DOHH2 (cell line): Measurements from ENCODE around the gene TM6SF1.

Experiments used
- H3F3A ChIP-seq: fragments of 200-600 bp; sonication (generic), shearing (Covaris generic); 2 replicates; pipeline ENCODE4 v1.6.0; 2016; ENCODE audit warnings: antibody characterized with exemption, mild to moderate bottlenecking; ENCODE audit not compliant: control insufficient read depth, insufficient read depth
- H3K27ac ChIP-seq: fragments of 200-600 bp; sonication (generic); 2 replicates; pipeline ENCODE4 v1.5.1; 2014; ENCODE audit warnings: low read depth, mild to moderate bottlenecking, low read length, moderate library complexity
- H3K27me3 ChIP-seq: fragments of 200-600 bp; sonication (generic); 2 replicates; pipeline ENCODE4 v1.6.1; 2014; ENCODE audit warnings: mild to moderate bottlenecking, low read length, mixed read lengths; ENCODE audit not compliant: control insufficient read depth
- H3K36me3 ChIP-seq: fragments of 200-600 bp; sonication (generic); 2 replicates; pipeline ENCODE4 v1.6.1; 2014; ENCODE audit warnings: mild to moderate bottlenecking, low read length, moderate library complexity, mixed read lengths; ENCODE audit not compliant: control insufficient read depth
- H3K4me1 ChIP-seq: fragments of 200-600 bp; sonication (generic); 2 replicates; pipeline ENCODE4 v1.6.1; 2014; ENCODE audit warnings: mild to moderate bottlenecking, low read length, mixed read lengths; ENCODE audit not compliant: control insufficient read depth
- H3K4me2 ChIP-seq: fragments of 200-600 bp; sonication (generic); 2 replicates; pipeline ENCODE4 v1.6.0; 2014; ENCODE audit warnings: mild to moderate bottlenecking, low read length, moderate library complexity
- H3K4me3 ChIP-seq: fragments of 200-600 bp; sonication (generic); 2 replicates; pipeline ENCODE4 v1.5.1; 2014; ENCODE audit warnings: mild to moderate bottlenecking, low read length, mixed read lengths
- H3K79me2 ChIP-seq: fragments of 200-600 bp; sonication (generic); 2 replicates; pipeline ENCODE4 v1.6.1; 2014; ENCODE audit warnings: mild to moderate bottlenecking, low read length, mixed read lengths; ENCODE audit not compliant: control insufficient read depth
- H3K9me2 ChIP-seq: fragments of 200-600 bp; sonication (generic); replicated peaks from 2 replicates; pipeline ENCODE4 v1.6.1; 2014; ENCODE audit warnings: mild to moderate bottlenecking, low read length, mixed read lengths; ENCODE audit not compliant: control insufficient read depth
- H3K9me3 ChIP-seq: fragments of 200-600 bp; sonication (generic); 2 replicates; pipeline ENCODE4 v1.6.1; 2014; ENCODE audit warnings: antibody characterized with exemption, low read length, mixed read lengths; ENCODE audit not compliant: control insufficient read depth, insufficient read depth
- H4K20me1 ChIP-seq: fragments of 200-600 bp; sonication (generic); 2 replicates; pipeline ENCODE4 v1.6.0; 2014; ENCODE audit warnings: low read depth, mild to moderate bottlenecking, antibody characterized with exemption, low read length, moderate library complexity; ENCODE audit not compliant: control insufficient read depth, insufficient read depth
- EZH2phosphoT487 ChIP-seq: fragments of 200-600 bp; sonication (generic); IDR thresholded peaks from 2 replicates; pipeline ENCODE4 v1.6.1; 2017; ENCODE audit warnings: borderline replicate concordance, mild to moderate bottlenecking, antibody characterized with exemption, low read length, moderate library complexity, mixed read lengths
- TF ChIP-seq, protein P1 (sequence below): fragments of 200-600 bp; sonication (generic); IDR thresholded peaks from one replicate; pipeline ENCODE4 v1.5.1; 2014; ENCODE audit warnings: antibody characterized with exemption, mild to moderate bottlenecking, low read depth, low read length; ENCODE audit not compliant: poor library complexity, severe bottlenecking

TM6SF1 gene

DNA sequence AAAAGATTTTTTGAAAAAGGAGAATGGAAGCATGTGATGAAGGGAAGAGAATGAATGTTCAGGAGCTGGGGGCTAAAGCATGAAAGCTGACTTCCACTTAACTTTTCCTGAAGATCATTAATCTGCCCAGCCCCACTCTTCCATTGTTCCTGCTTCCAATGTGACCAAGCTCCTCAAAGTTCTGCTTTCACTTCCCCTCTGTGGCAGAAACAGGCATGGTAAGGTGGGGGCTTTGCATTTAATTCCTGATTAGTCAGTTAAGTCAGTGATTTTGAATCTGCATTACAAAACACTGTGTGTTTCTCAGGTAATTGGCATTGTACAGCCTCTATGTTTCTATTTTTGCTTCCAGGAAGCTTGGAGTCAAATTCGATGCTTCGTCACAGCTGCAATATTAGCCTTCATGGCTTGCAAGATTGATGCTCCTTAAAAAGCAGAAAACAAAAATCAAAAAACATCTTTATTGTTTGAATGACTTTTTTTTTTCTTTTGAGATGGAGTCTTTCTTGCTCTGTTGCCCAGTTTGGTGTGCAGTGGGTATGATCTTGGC is 7.3 kb upstream of the TM6SF1 start:
- Histone ChIP-seq H4K20me1 (no peaks in the 10 kb centered on the region), H3F3A (no peaks in the 10 kb centered on the region), H3K79me2 (no peaks in the 10 kb centered on the region), H3K27ac (no peak overlapping the region), H3K9me2 (no peaks in the 10 kb centered on the region), H3K4me2 (no peak overlapping the region), H3K9me3 (no peaks in the 10 kb centered on the region), H3K27me3 (peaks cover 6% of the 10 kb centered on the region; the same call in 1 of the 2 replicates), H3K4me3 (no peak overlapping the region), H3K4me1 (no peaks in the 10 kb centered on the region), H3K36me3 (no peaks in the 10 kb centered on the region)
- TF ChIP-seq, protein P1, sequence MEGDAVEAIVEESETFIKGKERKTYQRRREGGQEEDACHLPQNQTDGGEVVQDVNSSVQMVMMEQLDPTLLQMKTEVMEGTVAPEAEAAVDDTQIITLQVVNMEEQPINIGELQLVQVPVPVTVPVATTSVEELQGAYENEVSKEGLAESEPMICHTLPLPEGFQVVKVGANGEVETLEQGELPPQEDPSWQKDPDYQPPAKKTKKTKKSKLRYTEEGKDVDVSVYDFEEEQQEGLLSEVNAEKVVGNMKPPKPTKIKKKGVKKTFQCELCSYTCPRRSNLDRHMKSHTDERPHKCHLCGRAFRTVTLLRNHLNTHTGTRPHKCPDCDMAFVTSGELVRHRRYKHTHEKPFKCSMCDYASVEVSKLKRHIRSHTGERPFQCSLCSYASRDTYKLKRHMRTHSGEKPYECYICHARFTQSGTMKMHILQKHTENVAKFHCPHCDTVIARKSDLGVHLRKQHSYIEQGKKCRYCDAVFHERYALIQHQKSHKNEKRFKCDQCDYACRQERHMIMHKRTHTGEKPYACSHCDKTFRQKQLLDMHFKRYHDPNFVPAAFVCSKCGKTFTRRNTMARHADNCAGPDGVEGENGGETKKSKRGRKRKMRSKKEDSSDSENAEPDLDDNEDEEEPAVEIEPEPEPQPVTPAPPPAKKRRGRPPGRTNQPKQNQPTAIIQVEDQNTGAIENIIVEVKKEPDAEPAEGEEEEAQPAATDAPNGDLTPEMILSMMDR, result no peak
- no peak for TF ChIP-seq EZH2phosphoT487

DNA sequence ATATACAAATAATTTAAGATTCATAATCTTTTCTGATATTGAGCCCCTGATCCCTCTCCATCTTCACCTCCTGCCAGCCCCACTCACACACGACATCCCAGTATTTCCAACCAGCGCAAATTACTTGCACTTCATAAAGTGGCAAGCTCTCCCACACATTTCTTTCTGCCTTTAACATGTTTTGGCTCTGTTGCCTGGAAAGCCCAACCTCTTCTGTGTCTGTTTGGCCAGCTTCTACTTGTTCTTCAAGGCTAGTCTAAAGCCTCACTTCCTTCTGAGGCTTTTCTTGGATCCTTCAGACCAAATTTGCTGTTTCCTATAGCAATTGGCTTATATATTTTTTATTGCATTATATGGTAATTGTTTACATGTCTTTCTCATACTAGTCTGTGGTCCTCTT is 5.1 kb upstream of the TM6SF1 start:
- Histone ChIP-seq H3K36me3 (no peaks in the 10 kb centered on the region), H3K4me2 (no peak overlapping the region), H3K9me2 (no peaks in the 10 kb centered on the region), H3K27me3 (peaks cover 8% of the 10 kb centered on the region; the same call in 1 of the 2 replicates), H3K27ac (no peak overlapping the region), H3K79me2 (no peaks in the 10 kb centered on the region), H3K4me3 (no peak overlapping the region), H3F3A (no peaks in the 10 kb centered on the region), H4K20me1 (no peaks in the 10 kb centered on the region), H3K4me1 (no peaks in the 10 kb centered on the region), H3K9me3 (no peaks in the 10 kb centered on the region)
- TF ChIP-seq EZH2phosphoT487, result no peak
- TF ChIP-seq, protein P1, result no peak

DNA sequence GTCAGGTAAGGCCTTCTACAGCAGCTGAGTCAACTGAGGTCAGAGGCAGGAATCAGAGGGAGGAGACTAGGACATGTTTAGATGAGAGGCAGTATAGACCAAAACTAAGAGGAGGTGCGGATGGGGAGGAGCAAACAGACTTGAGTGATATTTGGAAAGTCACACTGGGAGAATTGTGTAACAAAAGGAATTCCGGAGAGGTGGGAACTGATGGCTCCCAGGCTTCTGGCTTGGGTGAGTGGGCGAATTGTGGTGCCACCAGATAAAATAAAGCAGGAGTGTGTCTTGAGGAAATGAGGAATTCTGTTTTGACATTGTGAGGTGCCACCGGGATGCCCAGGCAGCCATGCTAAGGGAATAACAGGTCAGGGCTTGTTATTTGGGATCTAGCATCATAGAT is 3.3 kb upstream of the TM6SF1 start:
- no peak for TF ChIP-seq EZH2phosphoT487
- TF ChIP-seq, protein P1, result no peak
- H3K4me2 ChIP-seq, result no peak overlapping the region
- peaks cover 14% of the 10 kb centered on the region for H3K4me1 ChIP-seq

More for the DNA sequence above, 3.3 kb upstream of the TM6SF1 start:
- Histone ChIP-seq H4K20me1 (no peaks in the 10 kb centered on the region), H3K9me3 (no peaks in the 10 kb centered on the region), H3K27ac (no peak overlapping the region), H3F3A (no peaks in the 10 kb centered on the region), H3K27me3 (peaks cover 11% of the 10 kb centered on the region; the same call in 1 of the 2 replicates), H3K4me3 (no peak overlapping the region), H3K9me2 (no peaks in the 10 kb centered on the region), H3K36me3 (no peaks in the 10 kb centered on the region), H3K79me2 (no peaks in the 10 kb centered on the region)
